ENCODE data around the gene TLR1.
"Not testable (repeated sequence)": the region's sequence is repeated elsewhere in the genome, so short reads cannot be mapped to it uniquely, and the experiment has no call there.

TLR1 gene

GRCh38 chr4:38806251-38806650, 1.7 kb upstream of the TLR1 start:
- not testable (repeated sequence) for DNase-seq (ENCODE audit: low spot score)

GRCh38 chr4:38805530-38806145, 1.0 kb upstream of the TLR1 start:
- DNase-seq (ENCODE audit: low spot score), result no peak

- DNase-seq (ENCODE audit: low spot score), result no peak
Measured at GRCh38 chr4:38803833-38804653, 548 bp downstream of the TLR1 start.

DNA sequence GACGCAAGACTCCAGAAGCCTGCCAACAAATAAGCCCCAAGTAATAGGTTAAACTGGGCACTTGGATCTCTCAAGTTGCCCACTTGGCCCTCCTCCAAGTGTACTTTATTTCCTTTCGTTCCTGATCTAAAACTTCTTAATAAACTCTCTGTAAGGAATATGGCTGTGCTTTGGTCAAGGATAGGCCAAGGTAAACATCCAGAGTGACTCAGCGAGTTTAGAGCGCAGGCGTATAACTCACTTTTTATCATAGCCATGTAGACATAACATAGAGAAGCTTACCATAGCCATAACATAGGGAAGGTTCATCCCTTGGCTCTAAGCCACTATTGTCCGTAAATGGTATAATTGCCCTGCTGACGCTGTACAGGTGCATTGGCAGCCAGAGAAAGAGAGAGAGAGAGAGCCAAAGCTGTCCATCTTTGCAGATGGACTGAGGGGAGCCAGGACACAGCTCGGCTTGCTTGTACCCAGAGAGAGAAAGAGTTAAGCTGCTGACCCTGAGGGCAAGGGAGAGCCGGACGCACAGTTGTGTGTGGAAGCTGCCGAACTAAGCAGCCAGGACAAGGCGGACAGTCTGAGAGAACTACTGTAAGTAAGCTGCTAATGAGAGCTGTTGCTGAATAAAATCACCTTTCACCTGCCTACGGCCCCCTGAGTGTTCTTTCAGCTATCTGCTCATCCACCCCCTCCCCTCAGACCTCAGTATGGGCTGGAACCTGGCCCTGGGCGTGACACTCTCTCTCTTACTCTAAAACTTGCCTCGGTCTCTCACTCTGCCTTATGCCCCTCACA, 1.8 kb downstream of the TLR1 start:
- no peak for DNase-seq (ENCODE audit: low spot score)

GRCh38 chr4:38800961-38801450, 3.6 kb downstream of the TLR1 start:
- no peak for DNase-seq (ENCODE audit: low spot score)

DNA sequence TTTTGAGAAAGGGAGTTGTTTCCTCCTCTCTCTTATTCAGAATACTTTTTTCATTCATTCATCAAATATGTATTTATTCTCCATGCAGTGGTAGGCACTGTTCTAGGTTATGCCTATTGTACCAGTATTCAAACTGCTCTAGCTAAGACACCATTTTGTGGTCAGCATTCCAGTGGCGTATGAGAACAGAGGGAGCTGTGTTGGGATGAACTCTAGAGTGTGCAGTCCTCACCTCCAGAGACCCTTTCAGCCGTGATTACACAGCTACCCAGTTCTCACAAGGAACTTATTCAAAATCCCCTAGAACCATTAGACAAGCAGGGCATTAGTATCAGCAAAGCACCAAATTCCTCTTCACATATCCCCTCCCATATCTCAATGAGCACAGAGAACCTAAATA, 4.2 kb downstream of the TLR1 start:
- DNase-seq (ENCODE audit: low spot score), result no peak

DNA sequence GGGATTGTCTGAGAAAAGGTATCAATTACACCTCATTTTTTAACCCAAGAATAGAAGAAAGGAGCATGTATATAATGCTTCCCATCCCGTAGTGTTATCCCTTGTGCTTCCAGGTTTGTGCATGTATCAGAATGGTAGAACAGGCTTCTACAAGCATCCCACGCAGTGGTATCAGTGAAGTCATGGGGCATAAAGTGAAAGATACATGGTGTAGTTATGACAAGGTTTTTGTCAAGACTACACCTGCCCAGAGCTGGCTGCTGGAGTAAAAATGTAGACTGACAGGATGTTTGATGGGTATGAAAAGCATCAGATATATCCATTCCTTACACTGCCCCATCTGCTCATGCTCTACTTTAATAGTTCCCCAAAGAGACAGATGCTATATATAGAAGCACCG, 9.5 kb downstream of the TLR1 start:
- no peak for DNase-seq (ENCODE audit: low spot score)

- no peak for DNase-seq (ENCODE audit: low spot score)
Measured at GRCh38 chr4:38794051-38794450, 10.5 kb downstream of the TLR1 start.

DNA sequence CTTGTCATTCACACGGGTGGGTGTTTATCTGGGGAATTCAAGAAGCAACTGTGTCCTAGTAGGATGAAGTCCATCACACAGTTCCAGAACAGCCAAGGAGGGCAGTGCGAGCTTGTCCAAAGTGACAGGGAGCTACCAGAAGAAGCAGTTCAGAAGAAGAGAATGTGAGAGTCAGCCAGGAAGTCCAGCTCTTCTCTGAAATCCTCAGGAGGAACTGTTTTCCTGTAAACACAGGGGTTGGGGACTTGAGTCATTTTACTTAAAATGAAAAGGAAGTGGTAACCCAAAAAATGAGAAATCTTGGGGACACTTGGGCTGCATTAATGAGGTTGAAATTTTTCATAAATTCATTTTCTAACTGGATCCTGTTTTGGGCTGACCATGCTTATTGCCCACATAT, 13.6 kb downstream of the TLR1 start:
- DNase-seq (ENCODE audit: low spot score), result no peak

GRCh38 chr4:38788317-38788716, 16.3 kb downstream of the TLR1 start:
- DNase-seq (ENCODE audit: low spot score), result no peak

GRCh38 chr4:38787693-38788092, 16.9 kb downstream of the TLR1 start:
- DNase-seq (ENCODE audit: low spot score), result no peak

DNA sequence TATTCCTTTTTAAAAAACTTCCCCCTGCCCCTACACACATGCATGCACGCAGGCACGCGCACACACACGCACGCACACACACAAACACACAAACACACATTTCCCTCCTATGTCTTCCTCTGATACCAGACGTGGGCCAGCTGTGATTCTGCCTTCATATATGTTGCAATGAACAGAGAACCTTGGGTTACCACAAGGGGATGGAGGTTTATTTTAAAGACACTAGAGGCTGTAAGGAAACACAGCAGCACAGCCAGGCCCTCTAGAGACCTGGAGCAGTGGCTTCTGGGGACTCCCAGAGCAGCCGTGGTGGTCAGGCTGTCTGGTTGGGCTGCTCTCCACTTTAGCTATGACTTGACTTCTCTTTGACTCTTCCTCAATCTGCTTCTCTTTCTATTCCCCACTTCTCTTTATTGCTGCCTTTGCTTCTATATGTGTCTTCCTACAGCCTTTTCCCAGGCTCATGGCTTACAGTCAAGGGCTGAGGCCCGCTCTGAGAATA, 18.6 kb downstream of the TLR1 start:
- DNase-seq (ENCODE audit: low spot score), result no peak

DNA sequence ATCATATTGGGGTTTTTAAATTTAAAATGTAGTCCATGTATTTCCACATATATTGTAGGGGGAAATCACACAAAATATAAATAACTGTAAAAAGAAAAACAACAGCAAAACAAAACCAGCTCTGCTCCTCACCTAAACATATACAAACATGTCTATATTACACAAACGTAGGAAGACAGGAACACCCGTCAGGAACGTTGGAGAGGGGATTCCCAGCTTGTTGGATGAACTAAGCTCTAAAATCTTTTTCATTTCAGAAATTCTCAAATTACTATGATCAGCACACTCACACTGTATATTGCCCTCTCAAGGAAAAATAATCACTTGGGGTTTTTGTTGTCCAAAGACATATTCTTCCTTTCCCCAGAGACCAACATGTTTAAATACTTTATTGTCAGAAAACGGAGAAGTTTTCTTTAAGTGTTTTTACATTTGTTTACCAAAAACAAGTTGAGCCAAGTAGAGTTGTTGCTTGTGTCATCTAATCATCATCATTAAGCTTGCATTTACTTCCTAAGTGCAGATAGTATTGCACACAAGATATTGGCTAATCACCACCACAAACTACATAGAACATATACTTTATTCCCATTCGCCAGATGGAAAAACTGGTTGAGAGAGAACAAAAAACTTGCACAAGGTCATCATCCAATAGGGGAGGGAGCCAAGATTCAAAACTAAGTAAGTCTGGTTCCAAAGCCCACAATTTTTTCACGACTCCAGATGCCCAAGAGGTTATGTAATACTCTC, 19.4 kb downstream of the TLR1 start:
- no peak for DNase-seq (ENCODE audit: low spot score)

DNA sequence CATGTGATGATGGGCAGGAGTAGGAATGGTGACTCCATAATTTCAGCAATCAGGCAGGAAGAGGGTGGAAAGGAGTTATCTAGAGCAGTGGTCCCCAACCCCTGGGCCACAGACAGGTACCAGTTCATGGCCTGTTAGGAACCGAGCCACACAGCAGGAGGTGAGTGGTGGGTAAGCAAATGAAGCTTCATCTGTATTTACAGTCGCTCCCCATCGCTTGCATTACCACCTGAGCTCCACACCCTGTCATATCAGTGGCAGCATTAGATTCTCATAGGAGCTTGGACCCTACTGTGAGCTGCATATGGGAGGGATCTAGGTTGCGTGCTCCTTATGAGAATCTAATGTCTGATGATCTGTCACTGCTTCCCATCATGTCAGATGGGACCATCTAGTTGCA, 20.4 kb downstream of the TLR1 start:
- DNase-seq (ENCODE audit: low spot score), result no peak

DNA sequence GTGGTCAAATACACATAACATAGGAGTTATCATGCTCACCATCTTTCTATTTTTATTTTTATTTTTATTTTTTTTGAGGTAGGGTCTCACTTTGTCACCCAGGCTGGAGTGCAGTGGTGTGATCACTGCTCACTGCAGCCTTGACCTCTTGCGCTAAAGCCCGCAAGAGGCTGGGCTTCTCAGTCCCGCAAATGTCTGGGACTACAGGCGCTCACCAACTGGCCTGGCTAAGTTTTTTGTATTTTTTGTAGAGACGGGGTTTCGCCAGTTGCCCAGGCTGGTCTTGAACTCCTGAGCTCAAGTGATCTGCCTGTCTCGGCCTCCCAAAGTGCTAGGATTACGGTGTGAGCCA, 21.5 kb downstream of the TLR1 start:
- no peak for DNase-seq (ENCODE audit: low spot score)

- DNase-seq (ENCODE audit: low spot score), result peak; percentile 54
Measured at GRCh38 chr4:38782452-38783108, 22.0 kb downstream of the TLR1 start, which contains the start of gene TLR10. TLR10 (minus strand) TSS chr4:38782990; CDS start chr4:38775590, 7,400 bp downstream.

GRCh38 chr4:38781854-38782261, 22.7 kb downstream of the TLR1 start:
- no peak for DNase-seq (ENCODE audit: low spot score)

DNA sequence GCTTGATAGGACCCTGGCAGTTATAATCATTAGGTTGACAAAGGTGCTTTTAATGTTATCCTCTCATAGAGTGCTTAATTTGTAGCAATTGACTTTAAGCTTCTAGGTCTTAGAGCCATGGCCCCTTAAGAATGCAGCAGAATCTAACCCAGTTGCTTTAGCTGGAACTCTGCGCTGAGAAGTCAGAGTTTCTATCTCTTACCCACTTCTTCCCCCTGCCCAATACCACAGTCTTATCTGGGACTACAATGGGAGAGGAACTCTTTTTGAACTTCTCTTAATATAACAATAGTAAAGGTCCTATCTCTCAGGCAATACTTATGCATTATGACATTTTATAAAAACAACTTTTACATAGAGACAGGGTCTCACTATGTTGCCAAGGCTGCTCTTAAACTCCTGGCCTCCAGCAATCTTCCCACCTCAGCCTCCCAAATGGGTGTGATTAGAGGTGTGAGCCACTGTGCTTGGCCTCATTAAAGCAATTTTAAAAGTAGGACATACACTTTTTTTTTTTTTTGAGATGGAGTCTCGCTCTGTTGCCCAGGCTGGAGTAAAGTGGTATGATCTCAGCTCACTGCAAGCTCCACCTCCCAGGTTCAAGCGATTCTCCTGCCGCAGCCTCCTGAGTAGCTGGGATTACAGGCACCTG, 23.6 kb downstream of the TLR1 start:
- no peak for DNase-seq (ENCODE audit: low spot score)

DNA sequence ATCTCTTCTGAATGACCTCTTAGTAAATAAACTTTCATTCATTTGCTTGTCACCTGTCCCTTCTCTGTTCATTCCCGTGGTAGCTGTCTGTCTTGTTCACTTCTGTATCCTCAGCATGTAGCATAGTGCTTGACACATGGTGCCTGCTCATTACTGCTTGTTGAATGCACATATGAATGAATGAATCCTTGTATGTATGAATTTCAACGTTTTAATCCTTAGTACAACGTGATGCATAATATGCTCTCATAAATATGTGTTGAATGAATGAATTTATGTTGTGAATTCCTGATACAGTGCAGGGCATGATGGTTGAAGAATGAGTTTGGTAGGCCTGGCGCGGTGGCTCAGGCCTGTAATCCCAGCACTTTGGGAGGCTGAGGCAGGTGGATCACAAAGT, 24.8 kb downstream of the TLR1 start:
- DNase-seq (ENCODE audit: low spot score), result no peak

GRCh38 chr4:38777925-38778324, 26.7 kb downstream of the TLR1 start:
- not testable (repeated sequence) for DNase-seq (ENCODE audit: low spot score)

- no peak for DNase-seq (ENCODE audit: low spot score)
Measured at GRCh38 chr4:38775326-38775725, 29.3 kb downstream of the TLR1 start.
